ENCODE data around the gene RASAL1.

RASAL1 gene

GRCh38 chr12:113135178-113136127, at the start of gene RASAL1:
RASAL1 (minus strand) TSS chr12:113135761; CDS start chr12:113135462, 299 bp downstream.
- TF ChIP-seq TCF12 (IDR thresholded peaks at IDR 0.05; ENCODE audit: low read depth) (peak; percentile 65; the same call in 1 of the 2 replicates), CEBPB (IDR thresholded peaks at IDR 0.05) (no peak), FOXM1 (IDR thresholded peaks at IDR 0.05; ENCODE audit: borderline replicate concordance, low read depth) (no peak), NFIC (IDR thresholded peaks at IDR 0.05) (peak; percentile 53; the same call in 1 of the 2 replicates), USF1 (IDR thresholded peaks at IDR 0.05) (peak; percentile 74), YY1 (IDR thresholded peaks at IDR 0.05; ENCODE audit: low read depth) (0 out of 2 replicates have a peak, but pooled peaks have one; percentile 7), EP300 (IDR thresholded peaks at IDR 0.05; ENCODE audit: borderline replicate concordance) (no peak), TAF1 (IDR thresholded peaks at IDR 0.05; ENCODE audit: low read depth) (peak; percentile 59; the same call in 1 of the 2 replicates), MAX (IDR thresholded peaks at IDR 0.05) (peak; percentile 70), ZBTB7A (IDR thresholded peaks at IDR 0.05; ENCODE audit: low read depth) (peak; percentile 92), REST (IDR thresholded peaks at IDR 0.05; ENCODE audit: low read depth) (no peak), RAD21 (IDR thresholded peaks at IDR 0.05; ENCODE audit: low read depth) (peak; percentile 26), CREB1 (IDR thresholded peaks at IDR 0.05; ENCODE audit: low read depth) (no peak), TEAD4 (IDR thresholded peaks at IDR 0.05) (peak; percentile 29; the same call in 1 of the 2 replicates), EGR1 (IDR thresholded peaks at IDR 0.05) (no peak)

GRCh38 chr12:113184900-113185179, 49.3 kb upstream of the RASAL1 start:
- TF ChIP-seq CEBPB (IDR thresholded peaks at IDR 0.05) (no peak), MAX (IDR thresholded peaks at IDR 0.05) (peak; percentile 93; the same call in 1 of the 2 replicates), USF1 (IDR thresholded peaks at IDR 0.05) (no peak; the same call in 1 of the 2 replicates), TAF1 (IDR thresholded peaks at IDR 0.05; ENCODE audit: low read depth) (no peak), ZBTB7A (IDR thresholded peaks at IDR 0.05; ENCODE audit: low read depth) (no peak)

- TF ChIP-seq CREB1 (IDR thresholded peaks at IDR 0.05; ENCODE audit: low read depth) (no peak), FOXM1 (IDR thresholded peaks at IDR 0.05; ENCODE audit: borderline replicate concordance, low read depth) (no peak), NFIC (IDR thresholded peaks at IDR 0.05) (no peak), RAD21 (IDR thresholded peaks at IDR 0.05; ENCODE audit: low read depth) (no peak), CEBPB (IDR thresholded peaks at IDR 0.05) (no peak), TEAD4 (IDR thresholded peaks at IDR 0.05) (no peak), MAX (IDR thresholded peaks at IDR 0.05) (no peak), ZBTB7A (IDR thresholded peaks at IDR 0.05; ENCODE audit: low read depth) (no peak), YY1 (IDR thresholded peaks at IDR 0.05; ENCODE audit: low read depth) (no peak), TAF1 (IDR thresholded peaks at IDR 0.05; ENCODE audit: low read depth) (no peak), REST (IDR thresholded peaks at IDR 0.05; ENCODE audit: low read depth) (no peak), TCF12 (IDR thresholded peaks at IDR 0.05; ENCODE audit: low read depth) (no peak), USF1 (IDR thresholded peaks at IDR 0.05) (no peak), EGR1 (IDR thresholded peaks at IDR 0.05) (no peak), EP300 (IDR thresholded peaks at IDR 0.05; ENCODE audit: borderline replicate concordance) (no peak)
Measured at GRCh38 chr12:113184098-113184899, 48.7 kb upstream of the RASAL1 start.

- TF ChIP-seq FOXM1 (IDR thresholded peaks at IDR 0.05; ENCODE audit: borderline replicate concordance, low read depth) (no peak), MAX (IDR thresholded peaks at IDR 0.05) (no peak), RAD21 (IDR thresholded peaks at IDR 0.05; ENCODE audit: low read depth) (no peak), YY1 (IDR thresholded peaks at IDR 0.05; ENCODE audit: low read depth) (no peak), NFIC (IDR thresholded peaks at IDR 0.05) (no peak), USF1 (IDR thresholded peaks at IDR 0.05) (no peak)
Measured at GRCh38 chr12:113183030-113183589, 47.5 kb upstream of the RASAL1 start.

Measured in Ishikawa (cell line).